SK-N-MC (cell line): ENCODE measurements around the gene IL1R1.

ENCODE experiments used
- EZH2 ChIP-seq: fragments of 200-600 bp; sonication (generic); IDR thresholded peaks from one replicate; pipeline ENCODE4 v1.6.1; 2017; ENCODE audit warnings: antibody characterized with exemption
- FOXP2 ChIP-seq: optimal IDR thresholded peaks from 2 replicates; pipeline ENCODE3; 2011; ENCODE audit warnings: mild to moderate bottlenecking, moderate library complexity; ENCODE audit not compliant: insufficient read depth; ENCODE audit errors: extremely low read length, control extremely low read depth
- POLR2AphosphoS5 ChIP-seq: IDR thresholded peaks from 2 replicates; pipeline ENCODE4 v1.6.1; 2012; ENCODE audit warnings: mild to moderate bottlenecking, low read depth, low read length, borderline replicate concordance

DNA sequence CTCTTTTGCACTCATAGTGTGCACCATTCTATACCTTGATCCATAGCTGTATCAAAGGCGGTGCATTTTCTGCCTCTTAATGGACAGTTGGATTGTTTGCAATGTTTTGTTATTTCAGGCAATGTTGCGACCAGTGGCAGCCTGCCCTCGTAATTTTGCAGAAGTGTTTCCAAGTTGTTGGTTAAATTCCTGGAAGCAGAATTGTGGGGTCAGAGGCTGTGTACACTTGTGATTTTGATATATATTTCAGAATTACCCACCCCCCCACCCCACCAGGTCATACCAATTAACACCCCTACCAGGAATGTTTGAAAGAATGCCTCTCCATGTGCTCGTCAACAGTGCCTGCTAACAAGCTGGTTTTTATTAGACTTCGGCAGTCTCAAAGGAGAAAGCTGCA is 32.4 kb upstream of the IL1R1 start:
- no peak for TF ChIP-seq EZH2
- no peak for TF ChIP-seq POLR2AphosphoS5
- no peak for TF ChIP-seq FOXP2
